GM19099 (cell line): ENCODE data around the gene TNFSF10.
A peak's percentile ranks its signal among the peaks of the same experiment; 100 is the strongest.

ENCODE experiments used
- POLR2A ChIP-seq: IDR thresholded peaks from 3 replicates; pipeline ENCODE4 v1.6.1; 2011; ENCODE audit warnings: low read depth; ENCODE audit not compliant: insufficient read length; ENCODE audit errors: extremely low read depth

The TNFSF10 gene

DNA sequence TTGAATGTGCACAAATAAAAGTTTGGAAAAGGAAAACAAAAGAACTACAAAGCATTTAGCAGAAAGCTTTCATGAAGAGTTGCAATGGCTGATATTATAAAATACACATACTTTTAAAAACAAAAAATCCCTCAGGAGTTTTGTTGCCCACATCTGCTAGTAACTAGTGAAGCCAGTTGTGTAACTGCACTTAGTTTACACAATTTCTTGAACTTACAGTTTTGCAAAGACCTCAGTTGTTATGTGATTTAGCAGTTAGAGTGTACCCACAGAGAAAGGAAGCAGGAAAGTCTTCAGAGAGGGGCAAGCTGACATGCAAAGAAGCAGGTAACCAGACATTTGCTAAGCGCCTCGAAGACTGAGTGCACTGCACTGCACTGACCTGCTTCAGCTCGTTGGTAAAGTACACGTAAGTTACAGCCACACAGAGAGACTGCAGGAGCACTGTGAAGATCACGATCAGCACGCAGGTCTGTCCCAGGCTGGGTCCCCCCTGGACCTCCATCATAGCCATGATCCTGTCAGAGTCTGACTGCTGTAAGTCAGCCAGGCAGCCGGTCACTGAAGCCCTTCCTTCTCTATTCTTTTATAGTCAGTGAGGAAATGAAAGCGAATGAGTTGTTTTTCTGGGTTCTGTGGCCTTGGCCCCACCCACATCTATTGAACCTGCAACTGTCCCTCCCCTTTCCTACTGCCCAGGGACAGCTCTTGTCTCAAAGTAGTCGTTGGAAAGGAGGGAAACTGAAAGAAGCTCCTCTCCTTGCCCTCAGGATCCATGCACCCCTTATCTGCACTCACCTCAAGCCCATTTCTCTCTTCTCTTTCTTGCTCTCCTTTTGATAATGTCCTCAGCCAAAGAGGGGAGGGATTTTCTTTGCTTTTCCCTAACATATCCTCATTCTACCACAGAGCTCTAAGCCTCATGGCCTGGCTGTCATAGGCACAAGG lies at the start of gene TNFSF10:
TSS of gene TNFSF10 (minus strand) at position 560 of the 948 bp plus-strand sequence. CDS start at position 514, 46 bp downstream.
- TF ChIP-seq POLR2A: peak; percentile 98

DNA sequence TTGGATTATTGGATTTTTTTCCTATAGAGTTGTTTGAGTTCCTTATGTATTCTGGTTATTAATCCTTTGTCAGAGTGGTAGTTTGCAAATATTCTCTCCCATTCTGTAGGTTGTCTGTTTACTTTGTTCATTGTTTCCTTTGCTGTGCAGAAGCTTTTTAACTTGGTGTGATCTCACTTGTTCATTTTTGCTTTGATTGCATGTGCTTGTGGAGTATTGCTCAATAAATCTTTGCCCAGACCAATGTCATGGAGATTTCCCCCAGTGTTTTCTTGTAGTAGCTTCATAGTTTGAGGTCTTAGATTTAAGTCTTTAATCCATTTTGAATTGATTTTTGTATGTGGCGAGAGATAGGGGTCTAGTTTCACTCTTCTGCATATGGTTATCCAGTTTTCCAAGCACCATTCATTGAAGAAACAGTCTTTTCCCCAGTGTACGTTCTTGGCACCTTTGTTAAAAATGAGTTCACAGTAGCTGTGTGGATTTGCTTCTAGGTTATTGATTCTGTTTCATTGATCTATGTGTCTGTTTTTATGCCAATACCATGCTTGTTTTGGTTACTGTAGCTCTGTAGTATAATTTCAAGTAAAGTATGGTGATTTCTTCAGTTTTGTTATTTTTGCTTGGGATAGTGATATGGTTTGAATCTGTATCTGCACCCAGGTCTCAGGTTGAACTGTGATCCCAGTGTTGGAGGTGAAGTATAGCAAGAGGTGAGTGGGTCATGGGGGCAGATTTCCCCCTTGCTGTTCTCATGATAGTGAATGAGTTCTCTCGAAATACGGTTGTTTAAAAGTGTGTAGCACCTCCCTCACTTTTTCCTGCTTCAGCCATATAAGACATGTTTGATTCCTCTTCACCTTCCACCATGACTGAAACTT lies 46.1 kb upstream of the TNFSF10 start:
- no peak for TF ChIP-seq POLR2A

- TF ChIP-seq POLR2A: no peak
These were observed 45.5 kb upstream of the TNFSF10 start for GRCh38 chr3:172568701-172569100.

DNA sequence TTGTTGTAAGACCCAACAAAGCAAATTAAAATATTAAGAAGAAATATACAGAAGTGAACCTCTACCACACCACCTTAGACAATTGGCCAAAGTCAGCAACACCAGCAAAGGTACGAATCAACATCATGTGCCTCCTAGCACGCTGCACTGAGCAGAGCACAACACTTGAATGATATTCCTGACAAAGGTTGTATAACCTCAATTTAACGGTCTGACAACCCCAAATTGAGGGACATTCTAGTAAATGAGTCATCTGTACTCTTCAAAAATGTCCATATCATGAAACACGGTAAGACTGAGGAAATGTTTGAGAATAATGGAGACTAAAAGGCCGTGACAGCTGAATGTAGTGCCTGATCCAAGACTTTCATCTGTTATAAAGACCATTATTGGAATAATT lies 41.3 kb upstream of the TNFSF10 start:
- no peak for TF ChIP-seq POLR2A

GRCh38 chr3:172562871-172563865 lies 39.9 kb upstream of the TNFSF10 start:
- no peak for TF ChIP-seq POLR2A

DNA sequence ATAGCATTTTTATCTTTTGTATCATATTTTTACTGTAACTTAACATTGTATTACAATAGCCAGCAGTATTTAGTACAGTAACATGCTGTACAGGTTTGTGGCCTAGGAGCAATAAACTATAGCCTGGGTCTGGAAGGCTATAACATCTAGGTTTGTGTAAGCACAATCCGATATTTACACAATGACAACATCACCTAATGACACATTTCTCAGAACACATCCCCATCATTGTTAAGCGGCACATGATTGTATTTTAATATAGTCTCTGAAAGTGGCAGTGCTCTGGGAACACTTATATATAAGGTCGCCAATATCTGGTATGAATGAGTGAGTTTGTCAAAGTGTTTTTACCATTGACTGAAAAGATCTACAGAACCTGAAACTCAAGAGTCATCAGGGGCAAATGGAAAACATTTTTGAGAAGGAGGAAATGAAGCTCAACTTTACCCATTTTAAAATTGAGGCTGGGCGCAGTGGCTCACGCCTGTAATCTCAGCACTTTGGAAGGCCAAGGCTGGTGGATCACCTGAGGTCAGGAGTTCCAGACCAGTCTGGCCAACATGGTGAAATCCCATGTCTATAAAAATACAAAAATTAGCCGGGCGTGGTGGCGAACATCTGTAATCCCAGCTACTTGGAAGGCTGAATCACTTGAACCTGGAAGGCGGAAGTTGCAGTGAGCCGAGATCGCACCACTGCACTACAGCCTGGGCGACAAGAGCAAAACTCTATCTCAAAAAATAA lies 38.8 kb upstream of the TNFSF10 start:
- no peak for TF ChIP-seq POLR2A

DNA sequence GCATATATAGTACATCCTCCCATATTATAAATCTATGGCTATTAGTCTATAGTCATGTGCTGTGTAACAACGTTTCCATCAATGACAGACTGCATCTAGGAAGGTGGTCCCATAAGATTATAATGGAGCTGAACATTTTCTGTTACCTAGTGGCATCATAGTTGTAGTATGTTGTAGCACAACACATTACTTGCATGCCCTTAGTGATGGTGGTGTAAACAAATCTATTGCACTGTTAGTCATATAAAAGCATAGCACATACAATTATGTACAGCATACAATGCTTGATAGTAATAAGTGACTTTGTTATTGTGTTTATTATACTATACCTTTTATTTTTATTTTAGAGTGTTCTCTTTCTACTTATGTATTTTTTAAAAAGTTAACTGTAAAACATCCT lies 37.4 kb upstream of the TNFSF10 start:
- no peak for TF ChIP-seq POLR2A

DNA sequence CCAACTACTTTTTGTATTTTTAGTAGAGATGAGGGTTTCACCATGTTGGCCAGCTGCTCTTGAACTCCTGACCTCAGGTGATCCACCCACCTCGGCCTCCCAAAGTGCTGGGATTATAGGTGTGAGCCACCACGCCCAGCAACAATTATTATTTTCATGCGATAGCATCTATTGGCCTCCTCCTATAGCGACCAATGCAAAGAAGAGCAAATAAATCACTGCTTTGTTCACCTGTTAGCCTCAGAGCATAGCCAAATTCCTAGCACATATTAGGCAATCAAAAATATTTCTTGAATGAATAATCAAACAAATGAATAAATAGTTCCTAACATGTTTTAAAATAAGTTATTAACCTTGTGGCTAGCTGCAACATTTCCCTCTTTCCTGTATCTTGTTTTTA lies 36.8 kb upstream of the TNFSF10 start:
- no peak for TF ChIP-seq POLR2A

GRCh38 chr3:172559020-172559419 lies 35.8 kb upstream of the TNFSF10 start:
- TF ChIP-seq POLR2A: no peak

- no peak for TF ChIP-seq POLR2A
These were observed 34.4 kb upstream of the TNFSF10 start for GRCh38 chr3:172557515-172558220.

DNA sequence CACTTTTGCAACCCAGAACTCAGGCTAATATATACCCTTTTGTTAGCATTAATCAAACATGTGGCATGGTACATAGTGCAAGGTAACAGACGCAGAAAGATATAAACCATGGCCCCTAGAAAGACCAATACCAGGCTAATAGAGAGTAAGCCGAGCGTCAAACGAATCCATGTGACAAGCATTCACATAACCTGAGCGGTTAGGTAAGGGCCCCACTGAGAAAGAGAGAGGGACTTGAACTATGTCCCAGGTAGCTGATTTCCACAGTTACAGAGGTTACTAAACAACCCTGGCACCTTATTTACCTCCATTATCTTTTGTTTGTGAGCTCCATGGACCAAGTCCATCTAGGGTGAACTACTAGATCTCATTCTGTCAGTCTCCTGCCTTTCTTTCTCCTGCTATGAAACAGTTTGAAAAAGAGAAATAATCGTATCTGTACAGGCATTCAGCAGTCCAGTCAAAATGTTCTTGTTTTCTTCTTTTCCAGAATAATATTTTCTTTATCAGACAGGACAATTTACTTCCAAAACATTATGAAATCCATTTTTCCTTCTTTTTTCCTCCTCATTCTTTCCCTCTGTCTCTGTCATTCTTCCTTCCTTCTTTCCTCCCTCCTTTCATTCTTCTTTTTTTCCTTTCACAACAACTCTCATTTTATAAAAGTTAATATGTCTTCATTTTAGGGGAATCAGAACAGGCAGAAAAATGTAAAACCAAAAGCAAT lies 30.5 kb upstream of the TNFSF10 start:
- no peak for TF ChIP-seq POLR2A

DNA sequence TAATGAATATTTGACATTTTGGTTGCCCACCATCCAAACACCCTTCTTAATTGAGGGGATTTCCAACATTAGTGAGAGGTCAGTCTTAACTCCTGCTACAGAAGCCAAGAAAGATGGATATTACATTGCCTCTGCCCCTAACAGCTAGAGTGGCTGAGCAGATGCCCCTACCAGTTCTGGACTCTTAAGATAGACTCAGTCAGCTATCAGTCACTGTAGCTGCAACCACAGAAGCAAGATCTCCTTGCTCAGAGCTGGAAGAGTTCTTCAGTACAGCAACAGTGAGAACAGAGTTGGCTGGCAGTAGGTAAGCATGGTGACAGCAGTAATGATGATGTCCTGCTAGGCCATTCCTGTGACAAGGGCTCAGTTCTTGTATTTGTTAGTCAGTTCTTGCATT lies 29.4 kb upstream of the TNFSF10 start:
- TF ChIP-seq POLR2A: no peak
